ENCODE measurements around the gene CELSR1.

CELSR1 gene

GRCh38 chr22:46350646-46351045 lies 186.8 kb downstream of the CELSR1 start:
- Histone ChIP-seq H3K36me3 (ENCODE audit: control insufficient read depth, insufficient read depth, low read length) (peaks cover 98% of the 10 kb centered on the region), H3K9ac (ENCODE audit: low read depth, low read length) (no peak overlapping the region), H3K27ac (ENCODE audit: low read depth, low read length) (no peak overlapping the region), H3K4me1 (ENCODE audit: control insufficient read depth, insufficient read depth, low read length) (no peaks in the 10 kb centered on the region), H3K4me3 (ENCODE audit: low read depth, low read length) (no peak overlapping the region), H3K27me3 (ENCODE audit: control insufficient read depth, insufficient read depth, low read length) (no peaks in the 10 kb centered on the region), H3K9me3 (ENCODE audit: control insufficient read depth, insufficient read depth, low read length) (no peaks in the 10 kb centered on the region)

GRCh38 chr22:46350121-46350520 lies 187.3 kb downstream of the CELSR1 start:
- H3K36me3 ChIP-seq (ENCODE audit: control insufficient read depth, insufficient read depth, low read length), result peaks cover 100% of the 10 kb centered on the region
- no peak overlapping the region for H3K9ac ChIP-seq (ENCODE audit: low read depth, low read length)
- H3K27ac ChIP-seq (ENCODE audit: low read depth, low read length), result no peak overlapping the region
- no peaks in the 10 kb centered on the region for H3K9me3 ChIP-seq (ENCODE audit: control insufficient read depth, insufficient read depth, low read length)
- H3K4me1 ChIP-seq (ENCODE audit: control insufficient read depth, insufficient read depth, low read length), result no peaks in the 10 kb centered on the region
- no peaks in the 10 kb centered on the region for H3K27me3 ChIP-seq (ENCODE audit: control insufficient read depth, insufficient read depth, low read length)
- no peak overlapping the region for H3K4me3 ChIP-seq (ENCODE audit: low read depth, low read length)

GRCh38 chr22:46349681-46350080 lies 187.7 kb downstream of the CELSR1 start:
- Histone ChIP-seq H3K4me3 (ENCODE audit: low read depth, low read length) (no peak overlapping the region), H3K9ac (ENCODE audit: low read depth, low read length) (no peak overlapping the region), H3K36me3 (ENCODE audit: control insufficient read depth, insufficient read depth, low read length) (peaks cover 100% of the 10 kb centered on the region), H3K9me3 (ENCODE audit: control insufficient read depth, insufficient read depth, low read length) (no peaks in the 10 kb centered on the region), H3K27ac (ENCODE audit: low read depth, low read length) (no peak overlapping the region), H3K4me1 (ENCODE audit: control insufficient read depth, insufficient read depth, low read length) (no peaks in the 10 kb centered on the region), H3K27me3 (ENCODE audit: control insufficient read depth, insufficient read depth, low read length) (no peaks in the 10 kb centered on the region)

- H3K27me3 ChIP-seq (ENCODE audit: control insufficient read depth, insufficient read depth, low read length), result no peaks in the 10 kb centered on the region
- no peaks in the 10 kb centered on the region for H3K4me1 ChIP-seq (ENCODE audit: control insufficient read depth, insufficient read depth, low read length)
- no peak overlapping the region for H3K27ac ChIP-seq (ENCODE audit: low read depth, low read length)
- no peak overlapping the region for H3K4me3 ChIP-seq (ENCODE audit: low read depth, low read length)
- no peaks in the 10 kb centered on the region for H3K9me3 ChIP-seq (ENCODE audit: control insufficient read depth, insufficient read depth, low read length)
- peaks cover 100% of the 10 kb centered on the region for H3K36me3 ChIP-seq (ENCODE audit: control insufficient read depth, insufficient read depth, low read length)
- H3K9ac ChIP-seq (ENCODE audit: low read depth, low read length), result no peak overlapping the region
Measured at GRCh38 chr22:46349238-46349637, 188.2 kb downstream of the CELSR1 start.

DNA sequence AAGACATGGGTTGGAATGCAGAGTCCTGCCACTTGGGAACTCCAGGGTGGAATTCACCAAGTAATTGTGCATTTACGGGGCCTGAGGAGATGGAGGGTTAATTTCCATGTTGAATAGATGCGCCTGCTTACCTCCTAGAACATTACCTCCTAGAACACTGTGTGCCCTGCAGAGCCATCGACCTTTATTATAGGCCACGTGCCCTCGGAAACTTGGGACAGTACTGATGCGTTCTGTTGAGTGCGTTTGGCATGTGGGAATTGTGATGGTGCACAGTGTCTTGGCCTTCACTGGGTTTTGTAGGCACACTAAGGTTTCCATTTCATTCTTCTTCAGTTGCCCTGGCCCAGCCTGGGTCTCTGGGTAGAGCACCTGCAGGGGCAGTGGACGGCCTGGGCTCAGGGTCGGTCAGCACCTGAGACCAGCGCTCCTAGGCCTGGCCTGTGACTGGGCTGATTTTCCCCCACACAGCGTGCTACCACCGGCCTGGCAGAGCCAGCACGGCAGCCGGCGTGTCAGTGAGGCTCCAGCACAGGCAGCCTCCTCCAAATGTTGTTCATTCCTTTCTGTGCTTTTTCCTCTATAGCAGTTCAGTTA lies 189.2 kb downstream of the CELSR1 start:
- Histone ChIP-seq H3K9ac (ENCODE audit: low read depth, low read length) (no peak overlapping the region), H3K27ac (ENCODE audit: low read depth, low read length) (no peak overlapping the region), H3K4me3 (ENCODE audit: low read depth, low read length) (no peak overlapping the region), H3K36me3 (ENCODE audit: control insufficient read depth, insufficient read depth, low read length) (peaks cover 100% of the 10 kb centered on the region), H3K27me3 (ENCODE audit: control insufficient read depth, insufficient read depth, low read length) (no peaks in the 10 kb centered on the region), H3K9me3 (ENCODE audit: control insufficient read depth, insufficient read depth, low read length) (no peaks in the 10 kb centered on the region), H3K4me1 (ENCODE audit: control insufficient read depth, insufficient read depth, low read length) (no peaks in the 10 kb centered on the region)

GRCh38 chr22:46347646-46348045 lies 189.8 kb downstream of the CELSR1 start:
- no peaks in the 10 kb centered on the region for H3K27me3 ChIP-seq (ENCODE audit: control insufficient read depth, insufficient read depth, low read length)
- H3K4me1 ChIP-seq (ENCODE audit: control insufficient read depth, insufficient read depth, low read length), result no peaks in the 10 kb centered on the region
- no peaks in the 10 kb centered on the region for H3K9me3 ChIP-seq (ENCODE audit: control insufficient read depth, insufficient read depth, low read length)
- no peak overlapping the region for H3K27ac ChIP-seq (ENCODE audit: low read depth, low read length)
- H3K9ac ChIP-seq (ENCODE audit: low read depth, low read length), result no peak overlapping the region
- H3K4me3 ChIP-seq (ENCODE audit: low read depth, low read length), result no peak overlapping the region
- peaks cover 100% of the 10 kb centered on the region for H3K36me3 ChIP-seq (ENCODE audit: control insufficient read depth, insufficient read depth, low read length)

DNA sequence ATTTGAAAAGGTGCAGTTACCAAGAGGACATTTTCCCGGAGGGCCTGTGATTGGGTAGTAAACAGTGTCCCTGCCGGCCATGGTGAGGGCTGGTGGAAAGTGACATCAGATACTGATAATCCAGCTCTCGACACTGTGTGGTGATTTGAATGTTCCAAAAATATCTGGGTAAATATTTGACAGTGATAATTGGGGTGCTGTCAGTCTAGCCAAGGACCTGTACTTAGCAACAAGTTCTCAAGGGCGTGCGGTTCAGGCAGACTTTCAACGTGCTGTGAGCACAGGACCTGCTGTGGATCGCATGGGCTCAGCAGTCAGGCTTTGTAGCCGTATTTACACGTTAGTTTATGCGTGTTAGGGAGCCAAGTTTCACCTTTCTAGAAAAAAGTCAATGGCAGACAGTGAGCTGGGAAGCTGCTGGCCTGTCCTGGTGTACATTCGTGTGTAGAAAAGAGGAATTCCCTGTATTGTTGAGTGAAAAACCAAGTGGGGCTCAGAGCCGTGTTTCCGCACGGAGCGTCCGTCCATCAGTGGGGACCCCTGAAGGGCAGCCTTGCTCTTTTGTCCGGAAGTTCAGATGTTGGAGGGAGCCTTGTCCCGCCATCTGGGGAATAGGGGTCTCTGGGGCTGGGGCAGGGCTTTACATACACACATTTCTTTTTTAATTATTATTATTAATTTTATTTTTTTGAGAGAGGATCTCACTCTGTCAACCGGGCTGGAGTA lies 190.6 kb downstream of the CELSR1 start:
- H3K4me1 ChIP-seq (ENCODE audit: control insufficient read depth, insufficient read depth, low read length), result no peaks in the 10 kb centered on the region
- H3K9me3 ChIP-seq (ENCODE audit: control insufficient read depth, insufficient read depth, low read length), result no peaks in the 10 kb centered on the region
- H3K27ac ChIP-seq (ENCODE audit: low read depth, low read length), result no peak overlapping the region
- no peak overlapping the region for H3K4me3 ChIP-seq (ENCODE audit: low read depth, low read length)
- no peak overlapping the region for H3K9ac ChIP-seq (ENCODE audit: low read depth, low read length)
- no peaks in the 10 kb centered on the region for H3K27me3 ChIP-seq (ENCODE audit: control insufficient read depth, insufficient read depth, low read length)
- H3K36me3 ChIP-seq (ENCODE audit: control insufficient read depth, insufficient read depth, low read length), result peaks cover 99% of the 10 kb centered on the region

GRCh38 chr22:46340676-46341075 lies 196.7 kb downstream of the CELSR1 start:
- H3K36me3 ChIP-seq (ENCODE audit: control insufficient read depth, insufficient read depth, low read length), result peaks cover 82% of the 10 kb centered on the region

GRCh38 chr22:46339956-46340355 lies 197.5 kb downstream of the CELSR1 start:
- Histone ChIP-seq H3K27me3 (ENCODE audit: control insufficient read depth, insufficient read depth, low read length) (no peaks in the 10 kb centered on the region), H3K9me3 (ENCODE audit: control insufficient read depth, insufficient read depth, low read length) (no peaks in the 10 kb centered on the region), H3K9ac (ENCODE audit: low read depth, low read length) (no peak overlapping the region), H3K4me3 (ENCODE audit: low read depth, low read length) (no peak overlapping the region), H3K4me1 (ENCODE audit: control insufficient read depth, insufficient read depth, low read length) (peaks cover 7% of the 10 kb centered on the region), H3K36me3 (ENCODE audit: control insufficient read depth, insufficient read depth, low read length) (peaks cover 74% of the 10 kb centered on the region), H3K27ac (ENCODE audit: low read depth, low read length) (no peak overlapping the region)

More at GRCh38 chr22:46340676-46341075, 196.7 kb downstream of the CELSR1 start:
- Histone ChIP-seq H3K9ac (ENCODE audit: low read depth, low read length) (no peak overlapping the region), H3K4me1 (ENCODE audit: control insufficient read depth, insufficient read depth, low read length) (peaks cover 7% of the 10 kb centered on the region), H3K4me3 (ENCODE audit: low read depth, low read length) (no peak overlapping the region), H3K27ac (ENCODE audit: low read depth, low read length) (no peak overlapping the region), H3K27me3 (ENCODE audit: control insufficient read depth, insufficient read depth, low read length) (no peaks in the 10 kb centered on the region), H3K9me3 (ENCODE audit: control insufficient read depth, insufficient read depth, low read length) (no peaks in the 10 kb centered on the region)

DNA sequence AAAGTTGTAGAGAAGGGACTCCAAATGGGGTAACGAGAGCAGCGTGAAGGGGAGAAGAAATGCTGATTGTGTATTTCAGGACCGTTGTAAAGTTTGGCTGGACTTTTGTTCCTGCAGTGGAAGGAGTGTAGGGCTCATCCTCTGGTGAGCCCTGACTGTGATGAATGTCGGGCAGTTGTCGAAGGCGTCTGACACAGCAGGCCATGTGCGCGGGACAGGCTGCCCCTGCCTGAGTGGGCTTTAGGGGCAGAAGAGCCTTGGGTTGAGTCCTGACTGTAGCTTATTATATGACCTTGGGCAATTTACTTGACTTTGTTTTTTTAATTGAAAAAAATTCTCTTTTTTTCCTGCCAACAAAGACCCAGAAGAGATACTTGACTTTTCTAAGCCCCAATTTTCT lies 198.8 kb downstream of the CELSR1 start:
- Histone ChIP-seq H3K27me3 (ENCODE audit: control insufficient read depth, insufficient read depth, low read length) (no peaks in the 10 kb centered on the region), H3K9me3 (ENCODE audit: control insufficient read depth, insufficient read depth, low read length) (no peaks in the 10 kb centered on the region), H3K27ac (ENCODE audit: low read depth, low read length) (no peak overlapping the region), H3K4me3 (ENCODE audit: low read depth, low read length) (no peak overlapping the region), H3K9ac (ENCODE audit: low read depth, low read length) (no peak overlapping the region), H3K4me1 (ENCODE audit: control insufficient read depth, insufficient read depth, low read length) (peaks cover 7% of the 10 kb centered on the region), H3K36me3 (ENCODE audit: control insufficient read depth, insufficient read depth, low read length) (peaks cover 61% of the 10 kb centered on the region)

GRCh38 chr22:46337870-46338269 lies 199.6 kb downstream of the CELSR1 start:
- H3K4me3 ChIP-seq (ENCODE audit: low read depth, low read length), result no peak overlapping the region
- no peak overlapping the region for H3K9ac ChIP-seq (ENCODE audit: low read depth, low read length)
- H3K27ac ChIP-seq (ENCODE audit: low read depth, low read length), result no peak overlapping the region
- H3K4me1 ChIP-seq (ENCODE audit: control insufficient read depth, insufficient read depth, low read length), result peaks cover 7% of the 10 kb centered on the region
- no peaks in the 10 kb centered on the region for H3K9me3 ChIP-seq (ENCODE audit: control insufficient read depth, insufficient read depth, low read length)
- no peaks in the 10 kb centered on the region for H3K27me3 ChIP-seq (ENCODE audit: control insufficient read depth, insufficient read depth, low read length)
- H3K36me3 ChIP-seq (ENCODE audit: control insufficient read depth, insufficient read depth, low read length), result peaks cover 60% of the 10 kb centered on the region

All from HUES48 (cell line).